ENCODE measurements around the gene PCDHA11. TPM values are rescaled to one million over a fixed set of nuclear protein-coding genes. Genes with fewer than 3 reads are reported as not detected.
"Not testable (repeated sequence)": the region's sequence is repeated elsewhere in the genome, so short reads cannot be mapped to it uniquely, and the experiment has no call there.

PCDHA11 gene
- total RNA-seq, 1 donor from 2014 or later, result under 0.01 TPM

DNA sequence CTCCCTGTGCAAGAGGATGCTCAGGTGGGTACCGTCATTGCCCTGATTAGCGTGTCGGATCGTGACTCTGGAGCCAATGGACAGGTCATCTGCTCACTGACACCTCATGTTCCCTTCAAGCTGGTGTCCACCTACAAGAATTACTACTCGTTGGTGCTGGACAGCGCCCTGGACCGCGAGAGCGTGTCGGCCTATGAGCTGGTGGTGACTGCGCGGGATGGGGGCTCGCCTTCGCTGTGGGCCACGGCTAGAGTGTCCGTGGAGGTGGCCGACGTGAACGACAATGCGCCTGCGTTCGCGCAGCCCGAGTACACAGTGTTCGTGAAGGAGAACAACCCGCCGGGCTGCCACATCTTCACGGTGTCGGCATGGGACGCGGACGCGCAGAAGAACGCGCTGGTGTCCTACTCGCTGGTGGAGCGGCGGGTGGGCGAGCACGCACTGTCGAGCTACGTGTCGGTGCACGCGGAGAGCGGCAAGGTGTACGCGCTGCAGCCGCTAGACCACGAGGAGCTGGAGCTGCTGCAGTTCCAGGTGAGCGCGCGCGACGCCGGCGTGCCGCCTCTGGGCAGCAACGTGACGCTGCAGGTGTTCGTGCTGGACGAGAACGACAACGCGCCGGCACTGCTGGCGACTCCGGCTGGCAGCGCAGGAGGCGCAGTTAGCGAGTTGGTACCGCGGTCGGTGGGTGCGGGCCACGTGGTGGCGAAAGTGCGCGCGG lies 7.9 kb downstream of the PCDHA11 start:
- not testable (repeated sequence) for H3K36me3 ChIP-seq (ENCODE audit: control insufficient read depth in 3 of 3, insufficient read depth in 3 of 3, low read length in 3 of 3); H3K9ac ChIP-seq (ENCODE audit: low read depth in 1 of 3, low read length in 3 of 3); H3K9me3 ChIP-seq (ENCODE audit: control insufficient read depth in 3 of 3, low read length in 3 of 3); H3K27ac ChIP-seq (ENCODE audit: low read depth, low read length); H3K4me3 ChIP-seq (ENCODE audit: low read length in 3 of 3); H3K4me1 ChIP-seq (ENCODE audit: control insufficient read depth in 3 of 3, insufficient read depth in 3 of 3, low read length in 3 of 3); H3K27me3 ChIP-seq (ENCODE audit: control insufficient read depth in 3 of 3, insufficient read depth in 3 of 3, low read length in 3 of 3)

DNA sequence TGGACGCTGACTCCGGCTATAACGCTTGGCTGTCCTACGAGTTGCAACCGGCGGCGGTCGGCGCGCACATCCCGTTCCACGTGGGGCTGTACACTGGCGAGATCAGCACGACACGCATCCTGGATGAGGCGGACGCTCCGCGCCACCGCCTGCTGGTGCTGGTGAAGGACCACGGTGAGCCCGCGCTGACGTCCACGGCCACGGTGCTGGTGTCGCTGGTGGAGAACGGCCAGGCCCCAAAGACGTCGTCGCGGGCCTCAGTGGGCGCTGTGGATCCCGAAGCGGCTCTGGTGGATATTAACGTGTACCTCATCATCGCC lies 8.5 kb downstream of the PCDHA11 start:
- Histone ChIP-seq H3K9me3 (ENCODE audit: control insufficient read depth in 3 of 3, low read length in 3 of 3) (peaks cover 5 to 6% (median 5%) of the 10 kb centered on the region in 3 donors), H3K4me3 (ENCODE audit: low read length in 3 of 3) (no peak overlapping the region), H3K4me1 (ENCODE audit: control insufficient read depth in 3 of 3, insufficient read depth in 3 of 3, low read length in 3 of 3) (no peaks in the 10 kb centered on the region), H3K27me3 (ENCODE audit: control insufficient read depth in 3 of 3, insufficient read depth in 3 of 3, low read length in 3 of 3) (peaks cover 0 to 13% (median 10%) of the 10 kb centered on the region in 3 donors), H3K9ac (ENCODE audit: low read depth in 1 of 3, low read length in 3 of 3) (no peak overlapping the region), H3K27ac (ENCODE audit: low read depth, low read length) (no peak overlapping the region), H3K36me3 (ENCODE audit: control insufficient read depth in 3 of 3, insufficient read depth in 3 of 3, low read length in 3 of 3) (no peaks in the 10 kb centered on the region)

DNA sequence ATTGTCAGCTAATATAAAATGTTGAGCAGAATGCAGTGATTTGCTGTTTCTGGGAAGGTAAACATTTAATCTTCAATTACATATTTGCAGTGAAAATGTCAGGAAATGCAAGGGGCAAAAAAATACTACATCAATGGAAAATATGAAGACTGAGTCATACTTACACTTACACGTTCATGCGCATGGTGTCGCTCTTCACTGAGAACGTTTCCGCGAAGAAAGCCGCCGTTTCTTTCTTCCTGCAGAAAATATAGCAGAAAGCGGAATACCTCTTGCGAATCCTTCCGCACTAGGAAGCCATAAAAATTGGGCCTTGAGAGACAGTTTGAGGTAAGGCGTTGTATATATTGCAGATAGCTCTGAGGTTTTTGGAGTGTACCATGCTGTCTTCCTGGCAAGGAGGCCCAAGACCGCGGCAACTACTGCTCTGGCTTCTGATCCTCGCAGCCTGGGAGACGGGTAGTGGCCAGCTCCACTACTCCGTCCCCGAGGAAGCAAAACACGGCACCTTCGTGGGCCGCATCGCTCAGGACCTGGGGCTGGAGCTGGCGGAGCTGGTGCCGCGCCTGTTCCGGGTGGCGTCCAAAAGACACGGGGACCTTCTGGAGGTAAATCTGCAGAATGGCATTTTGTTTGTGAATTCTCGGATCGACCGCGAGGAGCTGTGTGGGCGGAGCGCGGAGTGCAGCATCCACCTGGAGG lies 13.3 kb downstream of the PCDHA11 start, which contains the start of gene PCDHA13:
PCDHA13 (plus strand) TSS at position 236 of the 702 bp plus-strand sequence; CDS start at position 381, 145 bp downstream.
- no peak within 1 kb of the TSS for H3K4me3 ChIP-seq (ENCODE audit: low read length in 3 of 3)
- H3K27ac ChIP-seq (ENCODE audit: low read depth, low read length), result no peak within 1 kb of the TSS
- H3K4me1 ChIP-seq (ENCODE audit: control insufficient read depth in 3 of 3, insufficient read depth in 3 of 3, low read length in 3 of 3), result no peaks in the 10 kb centered on the region
- no peak within 1 kb of the TSS for H3K9ac ChIP-seq (ENCODE audit: low read depth in 1 of 3, low read length in 3 of 3)
- peaks cover 0 to 13% (median 4%) of the 10 kb centered on the region in 3 donors for H3K27me3 ChIP-seq (ENCODE audit: control insufficient read depth in 3 of 3, insufficient read depth in 3 of 3, low read length in 3 of 3)
- H3K36me3 ChIP-seq (ENCODE audit: control insufficient read depth in 3 of 3, insufficient read depth in 3 of 3, low read length in 3 of 3), result no peaks in the 10 kb centered on the region
- H3K9me3 ChIP-seq (ENCODE audit: control insufficient read depth in 3 of 3, low read length in 3 of 3), result peaks cover 0 to 7% (median 0%) of the 10 kb centered on the region in 3 donors

DNA sequence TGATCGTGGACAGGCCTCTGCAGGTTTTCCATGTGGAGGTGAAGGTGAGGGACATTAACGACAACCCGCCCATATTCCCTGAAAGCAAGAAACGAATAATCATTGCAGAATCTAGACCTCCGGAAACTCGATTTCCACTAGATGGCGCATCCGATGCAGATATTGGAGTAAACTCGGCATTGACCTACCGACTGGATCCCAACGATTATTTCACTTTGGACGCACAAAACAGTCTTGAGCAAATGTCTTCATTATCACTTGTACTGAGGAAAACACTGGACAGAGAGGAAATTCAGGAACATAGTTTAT lies 13.8 kb downstream of the PCDHA11 start:
- Histone ChIP-seq H3K4me1 (ENCODE audit: control insufficient read depth in 3 of 3, insufficient read depth in 3 of 3, low read length in 3 of 3) (no peaks in the 10 kb centered on the region), H3K9me3 (ENCODE audit: control insufficient read depth in 3 of 3, low read length in 3 of 3) (peaks cover 0 to 7% (median 0%) of the 10 kb centered on the region in 3 donors), H3K27ac (ENCODE audit: low read depth, low read length) (no peak overlapping the region), H3K9ac (ENCODE audit: low read depth in 1 of 3, low read length in 3 of 3) (no peak overlapping the region), H3K36me3 (ENCODE audit: control insufficient read depth in 3 of 3, insufficient read depth in 3 of 3, low read length in 3 of 3) (no peaks in the 10 kb centered on the region), H3K27me3 (ENCODE audit: control insufficient read depth in 3 of 3, insufficient read depth in 3 of 3, low read length in 3 of 3) (peaks cover 0 to 8% (median 4%) of the 10 kb centered on the region in 3 donors), H3K4me3 (ENCODE audit: low read length in 3 of 3) (no peak overlapping the region)

DNA sequence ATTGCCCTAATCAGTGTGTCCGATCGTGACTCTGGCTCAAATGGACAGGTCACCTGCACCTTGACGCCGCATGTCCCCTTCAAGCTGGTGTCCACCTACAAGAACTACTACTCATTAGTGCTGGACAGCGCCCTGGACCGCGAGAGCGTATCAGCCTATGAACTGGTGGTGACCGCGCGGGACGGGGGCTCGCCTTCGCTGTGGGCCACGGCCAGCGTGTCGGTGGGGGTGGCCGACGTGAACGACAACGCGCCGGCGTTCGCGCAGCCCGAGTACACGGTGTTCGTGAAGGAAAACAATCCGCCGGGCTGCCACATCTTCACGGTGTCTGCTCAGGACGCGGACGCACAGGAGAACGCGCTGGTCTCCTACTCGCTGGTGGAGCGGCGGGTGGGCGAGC lies 14.6 kb downstream of the PCDHA11 start:
- Histone ChIP-seq H3K36me3 (ENCODE audit: control insufficient read depth in 3 of 3, insufficient read depth in 3 of 3, low read length in 3 of 3) (no peaks in the 10 kb centered on the region), H3K4me3 (ENCODE audit: low read length in 3 of 3) (no peak overlapping the region), H3K27ac (ENCODE audit: low read depth, low read length) (no peak overlapping the region), H3K9me3 (ENCODE audit: control insufficient read depth in 3 of 3, low read length in 3 of 3) (peaks cover 0 to 7% (median 0%) of the 10 kb centered on the region in 3 donors), H3K4me1 (ENCODE audit: control insufficient read depth in 3 of 3, insufficient read depth in 3 of 3, low read length in 3 of 3) (no peaks in the 10 kb centered on the region), H3K9ac (ENCODE audit: low read depth in 1 of 3, low read length in 3 of 3) (no peak overlapping the region), H3K27me3 (ENCODE audit: control insufficient read depth in 3 of 3, insufficient read depth in 3 of 3, low read length in 3 of 3) (peaks cover 0 to 7% (median 4%) of the 10 kb centered on the region in 3 donors)

DNA sequence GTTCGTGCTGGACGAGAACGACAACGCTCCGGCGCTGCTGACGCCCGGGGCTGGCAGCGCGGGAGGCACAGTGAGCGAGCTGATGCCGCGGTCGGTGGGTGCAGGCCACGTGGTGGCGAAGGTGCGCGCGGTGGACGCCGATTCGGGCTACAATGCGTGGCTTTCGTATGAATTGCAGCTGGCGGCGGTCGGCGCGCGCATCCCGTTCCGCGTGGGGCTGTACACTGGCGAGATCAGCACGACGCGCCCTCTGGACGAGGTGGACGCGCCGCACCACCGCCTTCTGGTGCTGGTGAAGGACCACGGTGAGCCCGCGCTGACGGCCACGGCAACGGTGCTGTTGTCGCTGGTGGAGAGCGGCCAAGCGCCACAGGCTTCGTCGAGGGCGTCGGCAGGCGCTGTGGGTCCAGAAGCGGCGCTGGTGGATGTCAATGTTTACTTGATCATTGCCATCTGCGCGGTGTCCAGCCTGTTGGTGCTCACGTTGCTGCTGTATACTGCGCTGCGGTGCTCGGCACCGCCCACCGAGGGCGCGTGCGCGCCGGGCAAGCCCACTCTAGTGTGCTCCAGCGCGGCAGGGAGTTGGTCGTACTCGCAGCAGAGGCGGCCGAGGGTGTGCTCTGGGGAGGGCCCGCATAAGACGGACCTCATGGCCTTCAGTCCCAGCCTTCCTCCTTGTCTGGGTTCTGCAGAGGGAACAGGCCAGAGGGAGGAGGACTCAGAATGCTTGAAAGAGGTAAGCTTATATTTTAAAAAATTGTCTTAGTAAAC lies 15.4 kb downstream of the PCDHA11 start:
- no peak overlapping the region for H3K9ac ChIP-seq (ENCODE audit: low read depth in 1 of 3, low read length in 3 of 3)
- H3K4me3 ChIP-seq (ENCODE audit: low read length in 3 of 3), result no peak overlapping the region
- peaks cover 0 to 7% (median 0%) of the 10 kb centered on the region in 3 donors for H3K9me3 ChIP-seq (ENCODE audit: control insufficient read depth in 3 of 3, low read length in 3 of 3)
- no peaks in the 10 kb centered on the region for H3K36me3 ChIP-seq (ENCODE audit: control insufficient read depth in 3 of 3, insufficient read depth in 3 of 3, low read length in 3 of 3)
- peaks cover 0 to 7% (median 4%) of the 10 kb centered on the region in 3 donors for H3K27me3 ChIP-seq (ENCODE audit: control insufficient read depth in 3 of 3, insufficient read depth in 3 of 3, low read length in 3 of 3)
- no peaks in the 10 kb centered on the region for H3K4me1 ChIP-seq (ENCODE audit: control insufficient read depth in 3 of 3, insufficient read depth in 3 of 3, low read length in 3 of 3)
- no peak overlapping the region for H3K27ac ChIP-seq (ENCODE audit: low read depth, low read length)

DNA sequence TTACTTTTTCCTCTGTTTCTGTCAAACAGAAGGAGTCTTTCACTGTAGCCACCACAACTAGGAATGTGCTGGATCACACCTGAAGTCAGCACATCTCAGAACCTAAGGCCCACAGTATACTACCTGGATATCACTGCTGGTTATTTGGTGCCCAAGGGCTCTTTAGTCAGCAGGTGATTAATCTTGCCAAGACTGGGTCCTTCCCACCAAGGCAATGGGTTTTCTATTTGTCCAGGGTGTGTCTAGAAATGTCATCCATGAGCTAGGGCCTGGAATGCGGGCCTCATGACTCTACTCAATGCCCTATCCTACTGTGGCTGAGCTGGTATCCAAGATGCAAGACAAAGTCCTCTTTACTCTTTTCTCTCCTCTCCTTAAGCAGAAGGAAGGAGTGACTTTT lies 47.6 kb downstream of the PCDHA11 start:
- Histone ChIP-seq H3K27ac (ENCODE audit: low read depth, low read length) (no peak overlapping the region), H3K9ac (ENCODE audit: low read depth in 1 of 3, low read length in 3 of 3) (no peak overlapping the region), H3K4me1 (ENCODE audit: control insufficient read depth in 3 of 3, insufficient read depth in 3 of 3, low read length in 3 of 3) (no peaks in the 10 kb centered on the region), H3K27me3 (ENCODE audit: control insufficient read depth in 3 of 3, insufficient read depth in 3 of 3, low read length in 3 of 3) (no peaks in the 10 kb centered on the region), H3K36me3 (ENCODE audit: control insufficient read depth in 3 of 3, insufficient read depth in 3 of 3, low read length in 3 of 3) (no peaks in the 10 kb centered on the region), H3K4me3 (ENCODE audit: low read length in 3 of 3) (no peak overlapping the region), H3K9me3 (ENCODE audit: control insufficient read depth in 3 of 3, low read length in 3 of 3) (peaks cover 0 to 3% (median 0%) of the 10 kb centered on the region in 3 donors)

Other genes starting within 250 kb of the PCDHA11 start
- 39.7 TPM for gene CD14, start 235.8 kb upstream of the PCDHA11 start, total RNA-seq
- gene TMCO6, start 229.5 kb upstream of the PCDHA11 start, total RNA-seq, result 2.6 TPM
- gene NDUFA2, start 221.3 kb upstream of the PCDHA11 start, total RNA-seq, result 42.8 TPM
- gene IK, start 221.1 kb upstream of the PCDHA11 start, total RNA-seq, result 60.5 TPM
- 9.4 TPM for gene WDR55, start 204.1 kb upstream of the PCDHA11 start, total RNA-seq
- not detected for gene DND1, start 195.4 kb upstream of the PCDHA11 start, total RNA-seq
- 40.2 TPM for gene HARS1, start 177.6 kb upstream of the PCDHA11 start, total RNA-seq
- 15.7 TPM for gene HARS2, start 177.5 kb upstream of the PCDHA11 start, total RNA-seq
- 33.4 TPM for gene ZMAT2, start 168.5 kb upstream of the PCDHA11 start, total RNA-seq
- not detected for gene PCDHA1, start 82.8 kb upstream of the PCDHA11 start, total RNA-seq
- gene PCDHA2, start 74.1 kb upstream of the PCDHA11 start, total RNA-seq, result under 0.01 TPM
- gene PCDHA3, start 67.9 kb upstream of the PCDHA11 start, total RNA-seq, result not detected
- 0.52 TPM for gene PCDHA4, start 61.9 kb upstream of the PCDHA11 start, total RNA-seq
- not detected for gene PCDHA5, start 47.3 kb upstream of the PCDHA11 start, total RNA-seq
- under 0.01 TPM for gene PCDHA6, start 41.0 kb upstream of the PCDHA11 start, total RNA-seq
- 0.52 TPM for gene PCDHA7, start 34.7 kb upstream of the PCDHA11 start, total RNA-seq
- 0.52 TPM for gene PCDHA8, start 27.8 kb upstream of the PCDHA11 start, total RNA-seq
- 0.52 TPM for gene PCDHA9, start 20.6 kb upstream of the PCDHA11 start, total RNA-seq
- under 0.01 TPM for gene PCDHA10, start 13.1 kb upstream of the PCDHA11 start, total RNA-seq
- not detected for gene PCDHA12, start 6.4 kb downstream of the PCDHA11 start, total RNA-seq
- gene PCDHA13, start 13.2 kb downstream of the PCDHA11 start, total RNA-seq, result under 0.01 TPM
- gene PCDHAC1, start 57.3 kb downstream of the PCDHA11 start, total RNA-seq, result 0.52 TPM
- gene PCDHAC2, start 97.5 kb downstream of the PCDHA11 start, total RNA-seq, result 2.1 TPM
- not detected for gene PCDHB1, start 182.4 kb downstream of the PCDHA11 start, total RNA-seq
- gene PCDHB2, start 225.7 kb downstream of the PCDHA11 start, total RNA-seq, result 2.6 TPM
- 1.6 TPM for gene PCDHB3, start 231.5 kb downstream of the PCDHA11 start, total RNA-seq

Data from skeletal muscle tissue (tissue), 4 donors.